Heart right ventricle (tissue), 16 donors: ENCODE measurements around the gene SCGB3A1. TPM values are rescaled to one million over a fixed set of nuclear protein-coding genes. Genes with fewer than 3 reads are reported as not detected.

Experiments
- ATAC-seq, 8 donors: fragments of 200-7000 bp; cut with Tn5 transposase; one replicate each; pipeline ENCODE4 v1.9.1; 2020; ENCODE audit warnings: mild to moderate bottlenecking in 8 of 8, moderate library complexity in 8 of 8, moderate number of reproducible peaks in 1 of 8
- DNase-seq, 2 donors: peaks; one replicate each; pipeline ENCODE4 v3.0.0-alpha.2; 2020
- H3K27ac ChIP-seq, 10 donors: fragments of 200-600 bp; sonication (generic) in 2 of 10; one replicate each; pipeline versions ENCODE4 v1.5.0 to v1.8.0; 2020 to 2022; ENCODE audit warnings: mild to moderate bottlenecking in 3 of 10
- H3K27me3 ChIP-seq, 7 donors: fragments of 200-600 bp; one replicate each; pipeline ENCODE4 v1.8.0; 2021 to 2022; ENCODE audit warnings: mild to moderate bottlenecking in 2 of 7
- H3K36me3 ChIP-seq, 9 donors: fragments of 200-600 bp; sonication (generic) in 1 of 9; one replicate each; pipeline versions ENCODE4 v1.5.0 to v1.8.0; 2020 to 2022; ENCODE audit warnings: mild to moderate bottlenecking in 2 of 9
- H3K4me1 ChIP-seq, 9 donors: fragments of 200-600 bp; sonication (generic) in 1 of 9; one replicate each; pipeline versions ENCODE4 v1.5.0 to v1.8.0; 2020 to 2022; ENCODE audit warnings: mild to moderate bottlenecking in 4 of 9
- H3K4me3 ChIP-seq, 10 donors: fragments of 200-600 bp; sonication (generic) in 2 of 10; one replicate each; pipeline versions ENCODE4 v1.5.0 to v1.8.0; 2020 to 2022; ENCODE audit warnings: mild to moderate bottlenecking in 7 of 10, moderate library complexity in 2 of 10
- H3K9me3 ChIP-seq, 11 donors: fragments of 200-600 bp in 10 of 11; sonication (generic) in 2 of 11; one replicate each; pipeline versions ENCODE4 v1.5.0 to v1.8.0; 2013 to 2022; ENCODE audit warnings: mild to moderate bottlenecking in 2 of 11, control low read depth in 1 of 11, moderate library complexity in 1 of 11
- WGBS, 2 donors: extraction: QIAGEN DNeasy Blood & Tissue Kit; methylation state at CpG; one replicate each; pipeline ENCODE4 v1.1.7; 2013; ENCODE audit warnings: inconsistent platforms in 1 of 2; 5-methylcytosine and 5-hydroxymethylcytosine counted together
- intact Hi-C, 10 donors: fragments of 100-400 bp; cut with DNase I; formaldehyde crosslinking; loops; one replicate each; pipeline versions ENCODE4 v1.11.1 to v1.14.2; 2022
- polyA plus RNA-seq, 2 donors: library from polyadenylated mRNA; stranded (reverse); fragments of 200-250 nt; gene quantifications; one replicate each; pipeline ENCODE4 v1.2.3, GENCODE V29; 2013
- total RNA-seq, 10 donors: library from RNA; stranded (reverse); fragmentation: NEBNext Ultra II Directional in 3 of 10; extraction: Animal tissue kit (Norgen Biotek cat#: 25700) in 3 of 10; gene quantifications; one replicate each; pipeline versions ENCODE4 v1.2.1 to v1.2.4, GENCODE V29; 2021 to 2023
- TF ChIP-seq, protein P1 (sequence below), 9 donors: fragments of 200-600 bp; sonication (generic) in 2 of 9; IDR thresholded peaks; one replicate each; pipeline versions ENCODE4 v1.5.0 to v1.8.0; 2021 to 2022; ENCODE audit warnings: antibody characterized with exemption in 9 of 9, mild to moderate bottlenecking in 5 of 9, moderate library complexity in 1 of 9
- donor health status: Arrhythmogenic right ventricular cardiomyopathy.
- donor health status: ischemic (EF 13 %, LVEDD 7.1; RV severe dilation, severe dysfunction).
- donor health status: healthy with polysubstance abuse.
- donor health status: DM: no; HTN: yes; CAD: no.
- donor health status: DM: no; HTN: no; CAD: no.
- donor health status: ischemic (EF 25% LVEDD 6.9; RV normal size, moderate dysfunction).
- donor health status: ischemic (EF 25% LVEDD 5.7; RV mildly dilated, moderate dysfunction).
- donor health status: healthy.
- donor health status: DM: yes; HTN: yes; CAD: no.
- donor health status: Ischemic cardiomyopathy.
- donor health status: ischemic (EF 35%, LVEDD 5.7; RV mildly dilated, moderate dysfunction).
- donor health status: nonischemic (EF 11% LVEDD 7.7; RV severe dilation, severe dysfunction).
- donor health status: DM: yes; HTN: yes; CAD: no.
- donor health status: PGD.
- donor health status: ischemic (EF 29% LVEDD 5.4; RV normal size, mild dysfunction).
- donor health status: nonischemic (EF 23%, LVEDD 6.1; RV moderate dilation, normal function).

SCGB3A1 gene
- total and polyA plus RNA-seq, 12 donors: 0.38 to 0.88 (median 0.53) TPM; not detected in 7

DNA sequence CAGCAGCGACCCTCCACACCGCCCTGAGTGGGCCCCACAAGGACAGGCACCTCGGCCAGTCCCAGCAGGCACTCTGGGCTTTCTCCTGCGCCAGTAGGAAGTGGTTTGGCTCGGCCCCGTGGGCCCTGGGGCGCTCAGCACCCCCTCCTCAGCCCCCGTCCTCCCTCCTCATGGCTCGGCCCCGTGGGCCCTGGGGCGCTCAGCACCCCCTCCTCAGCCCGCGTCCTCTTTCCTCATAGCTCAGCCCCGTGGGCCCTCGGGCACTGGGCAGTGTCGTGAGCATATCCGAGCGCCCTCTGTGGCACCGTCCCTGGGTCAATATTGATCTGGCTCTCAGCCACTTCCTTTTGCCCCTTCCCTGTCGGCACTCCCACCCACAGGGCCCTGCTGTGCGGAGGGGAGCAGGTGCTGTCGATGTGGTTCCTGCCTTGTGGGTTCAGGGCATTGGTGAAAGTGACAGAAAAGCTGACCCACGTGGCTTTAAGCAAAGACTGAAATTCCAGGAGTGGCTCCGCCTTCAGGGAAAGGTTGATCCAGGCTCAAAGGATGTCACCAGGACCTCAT is 5.5 kb upstream of the SCGB3A1 start:
- ATAC-seq (no peak), DNase-seq (no peak)
- Histone ChIP-seq H3K4me3 (no peak overlapping the region), H3K36me3 (no peaks in the 10 kb centered on the region), H3K27me3 (peaks cover 0 to 22% (median 16%) of the 10 kb centered on the region in 7 donors), H3K9me3 (no peaks in the 10 kb centered on the region), H3K4me1 (peaks cover 0 to 2% (median under 1%) of the 10 kb centered on the region in 9 donors), H3K27ac (no peak overlapping the region)
- intact Hi-C loops: no loop called here
- 81% methylated on average over 24 of the region's 24 CpGs for WGBS, 2 donors
- TF ChIP-seq, protein P1, sequence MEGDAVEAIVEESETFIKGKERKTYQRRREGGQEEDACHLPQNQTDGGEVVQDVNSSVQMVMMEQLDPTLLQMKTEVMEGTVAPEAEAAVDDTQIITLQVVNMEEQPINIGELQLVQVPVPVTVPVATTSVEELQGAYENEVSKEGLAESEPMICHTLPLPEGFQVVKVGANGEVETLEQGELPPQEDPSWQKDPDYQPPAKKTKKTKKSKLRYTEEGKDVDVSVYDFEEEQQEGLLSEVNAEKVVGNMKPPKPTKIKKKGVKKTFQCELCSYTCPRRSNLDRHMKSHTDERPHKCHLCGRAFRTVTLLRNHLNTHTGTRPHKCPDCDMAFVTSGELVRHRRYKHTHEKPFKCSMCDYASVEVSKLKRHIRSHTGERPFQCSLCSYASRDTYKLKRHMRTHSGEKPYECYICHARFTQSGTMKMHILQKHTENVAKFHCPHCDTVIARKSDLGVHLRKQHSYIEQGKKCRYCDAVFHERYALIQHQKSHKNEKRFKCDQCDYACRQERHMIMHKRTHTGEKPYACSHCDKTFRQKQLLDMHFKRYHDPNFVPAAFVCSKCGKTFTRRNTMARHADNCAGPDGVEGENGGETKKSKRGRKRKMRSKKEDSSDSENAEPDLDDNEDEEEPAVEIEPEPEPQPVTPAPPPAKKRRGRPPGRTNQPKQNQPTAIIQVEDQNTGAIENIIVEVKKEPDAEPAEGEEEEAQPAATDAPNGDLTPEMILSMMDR (IDR thresholded peaks at IDR 0.05): no peak

DNA sequence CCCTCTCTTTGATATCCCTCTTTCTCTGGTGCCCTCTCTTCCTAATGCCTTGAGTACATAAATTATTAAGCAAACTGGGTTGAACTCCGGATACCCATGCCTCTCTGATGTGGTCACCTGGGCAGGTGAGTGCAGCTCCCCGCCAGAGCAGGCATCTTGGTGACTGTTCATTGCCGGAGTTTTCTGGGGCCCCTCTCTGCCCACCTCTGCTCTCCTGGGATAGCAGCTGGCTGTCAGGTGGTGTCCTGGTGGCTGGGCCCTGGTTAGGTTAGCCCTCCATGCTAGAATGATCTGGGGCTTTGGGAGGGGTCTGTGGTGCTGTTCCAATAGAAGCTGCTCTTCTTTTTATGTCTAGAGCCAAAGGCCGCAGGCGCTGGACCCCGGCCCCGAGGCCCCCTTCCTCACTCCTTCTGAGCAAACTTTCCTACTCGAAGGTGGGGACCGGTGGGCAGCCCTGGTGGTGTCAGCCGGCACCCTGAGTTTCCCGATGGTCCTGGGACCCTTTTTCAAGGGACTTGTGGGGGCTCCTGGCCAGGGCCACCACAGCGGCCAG is 4.9 kb upstream of the SCGB3A1 start:
- Histone ChIP-seq H3K27me3 (peaks cover 1 to 28% (median 21%) of the 10 kb centered on the region in 7 donors), H3K27ac (no peak overlapping the region), H3K9me3 (no peaks in the 10 kb centered on the region), H3K36me3 (no peaks in the 10 kb centered on the region), H3K4me3 (no peak overlapping the region), H3K4me1 (peaks cover 0 to 7% (median 5%) of the 10 kb centered on the region in 9 donors)
- no peak for ATAC-seq
- DNase-seq: no peak
- intact Hi-C loops: no loop called here
- 93 to 96% methylated on average over 12 of the region's 12 CpGs for whole genome bisulfite sequencing, 2 donors
- TF ChIP-seq, protein P1 (IDR thresholded peaks at IDR 0.05): no peak

DNA sequence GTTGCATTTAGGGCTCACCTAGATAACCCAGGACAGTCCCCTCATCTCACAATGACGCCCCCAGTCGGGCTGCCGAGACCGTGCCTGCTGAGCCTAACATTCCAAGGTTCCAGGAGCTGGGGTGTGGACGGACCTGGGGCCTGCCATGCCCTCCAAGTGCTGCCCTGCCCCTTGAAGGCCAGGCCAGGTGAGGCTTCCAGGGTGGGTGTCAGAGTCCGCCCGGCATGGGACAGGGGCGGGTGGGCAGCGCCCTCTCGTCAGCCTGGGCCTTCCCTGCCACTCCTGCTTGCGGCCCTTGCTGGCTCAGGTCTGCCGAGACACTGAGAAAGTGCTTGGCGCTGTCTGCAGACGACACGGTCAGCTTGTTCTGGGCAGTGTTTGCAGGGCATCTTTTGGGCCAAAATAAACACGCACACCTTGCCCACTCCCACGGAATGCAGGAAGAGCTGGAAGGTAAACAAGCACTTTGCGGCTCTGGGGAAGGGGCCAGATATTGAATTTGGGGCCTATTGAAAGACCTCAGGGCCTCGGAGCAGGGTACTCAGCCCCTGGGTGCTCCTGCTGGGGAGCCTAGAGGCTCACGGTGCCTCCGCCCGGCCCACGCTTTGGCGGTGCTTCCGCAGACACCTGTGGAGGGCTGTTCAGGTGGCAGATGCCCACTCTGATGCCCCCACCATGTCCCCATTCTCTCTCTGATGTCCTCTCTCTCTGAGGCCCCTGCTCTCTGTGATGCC is 4.2 kb upstream of the SCGB3A1 start:
- no peak for ATAC-seq
- TF ChIP-seq, protein P1 (IDR thresholded peaks at IDR 0.05): no peak
- peaks cover 6 to 34% (median 28%) of the 10 kb centered on the region in 7 donors for H3K27me3 ChIP-seq
- H3K27ac ChIP-seq: no peak overlapping the region
- WGBS, 2 donors: 89% methylated on average over 22 to 25 of the region's 25 CpGs
- peaks cover 0 to 13% (median 10%) of the 10 kb centered on the region in 9 donors for H3K4me1 ChIP-seq
- no peaks in the 10 kb centered on the region for H3K36me3 ChIP-seq
- no peaks in the 10 kb centered on the region for H3K9me3 ChIP-seq
- intact Hi-C loops: no loop called here
- H3K4me3 ChIP-seq: no peak overlapping the region
- DNase-seq: no peak

DNA sequence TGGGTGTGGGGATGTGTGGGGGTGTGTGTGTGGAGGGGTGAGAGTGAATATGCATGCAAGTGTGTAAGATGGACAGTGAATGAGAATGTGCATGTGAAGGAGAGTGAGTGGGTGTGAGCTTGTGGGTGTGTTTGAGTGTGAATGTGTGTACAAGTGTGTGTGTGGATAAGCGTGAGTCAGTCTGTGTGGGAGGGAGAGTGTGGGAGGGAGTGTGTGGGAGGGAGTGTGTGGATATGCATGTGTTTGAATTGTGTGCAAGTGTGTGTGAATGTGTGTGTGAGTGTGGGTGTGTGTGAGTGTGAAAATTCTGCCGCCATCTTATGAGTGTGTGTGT is 3.7 kb upstream of the SCGB3A1 start:
- DNase-seq (no peak), ATAC-seq (no peak)
- Histone ChIP-seq H3K27ac (no peak overlapping the region), H3K4me1 (peaks cover 0 to 18% (median 16%) of the 10 kb centered on the region in 9 donors), H3K4me3 (no peak overlapping the region), H3K36me3 (no peaks in the 10 kb centered on the region), H3K27me3 (peaks cover 7 to 39% (median 33%) of the 10 kb centered on the region in 7 donors), H3K9me3 (no peaks in the 10 kb centered on the region)
- intact Hi-C loops: no loop called here
- WGBS, 2 donors: 87% methylated on average over 2 of the region's 2 CpGs
- TF ChIP-seq, protein P1 (IDR thresholded peaks at IDR 0.05): no peak
